Memory B cell (primary cell): ENCODE data around the gene BACH2.

Source experiments
- ATAC-seq: fragments of 150-1000 bp; cut with Tn5 transposase; 2 replicates; pipeline ENCODE4 v1.10.0; 2021; ENCODE audit warnings: low read depth, mild to moderate bottlenecking, moderate library complexity
- DNase-seq, 2 donors: peaks; one replicate each; pipeline ENCODE4 v3.0.0; 2022; ENCODE audit warnings: low spot score in 2 of 2
- H3K27ac Mint-ChIP-seq: one replicate; pipeline ENCODE4 v1.8.0; 2022; ENCODE audit warnings: mild to moderate bottlenecking, moderate library complexity, mixed read lengths
- H3K27me3 Mint-ChIP-seq: one replicate; pipeline ENCODE4 v1.8.0; 2022; ENCODE audit warnings: mixed read lengths
- H3K36me3 Mint-ChIP-seq: one replicate; pipeline ENCODE4 v1.8.0; 2022; ENCODE audit warnings: mild to moderate bottlenecking, mixed read lengths
- H3K4me1 Mint-ChIP-seq: one replicate; pipeline ENCODE4 v1.8.0; 2022; ENCODE audit warnings: mixed read lengths
- H3K4me3 Mint-ChIP-seq: one replicate; pipeline ENCODE4 v1.8.0; 2022; ENCODE audit warnings: mild to moderate bottlenecking, moderate library complexity, mixed read lengths
- H3K9me3 Mint-ChIP-seq: one replicate; pipeline ENCODE4 v1.8.0; 2022; ENCODE audit warnings: mixed read lengths

BACH2 gene

GRCh38 chr6:90100059-90100665 lies 196.5 kb downstream of the BACH2 start:
- H3K4me1 Mint-ChIP-seq, result peaks cover 64% of the 10 kb centered on the region
- no peaks in the 10 kb centered on the region for H3K27me3 Mint-ChIP-seq
- no peaks in the 10 kb centered on the region for H3K9me3 Mint-ChIP-seq
- DNase-seq, result no peak
- H3K4me3 Mint-ChIP-seq, result no peak overlapping the region
- no peak overlapping the region for H3K27ac Mint-ChIP-seq
- peaks cover 13% of the 10 kb centered on the region for H3K36me3 Mint-ChIP-seq
- ATAC-seq, result no peak

GRCh38 chr6:90098627-90099026 lies 198.0 kb downstream of the BACH2 start:
- H3K36me3 Mint-ChIP-seq, result peaks cover 10% of the 10 kb centered on the region
- H3K4me3 Mint-ChIP-seq, result no peak overlapping the region
- no peaks in the 10 kb centered on the region for H3K9me3 Mint-ChIP-seq
- ATAC-seq, result no peak
- H3K27ac Mint-ChIP-seq, result no peak overlapping the region
- H3K4me1 Mint-ChIP-seq, result peaks cover 63% of the 10 kb centered on the region
- H3K27me3 Mint-ChIP-seq, result no peaks in the 10 kb centered on the region
- no peak for DNase-seq

- Mint-ChIP-seq H3K4me3 (no peak overlapping the region), H3K9me3 (no peaks in the 10 kb centered on the region), H3K36me3 (peaks cover 10% of the 10 kb centered on the region), H3K27me3 (no peaks in the 10 kb centered on the region), H3K4me1 (peaks cover 59% of the 10 kb centered on the region), H3K27ac (no peak overlapping the region)
- ATAC-seq (peak; percentile 35), DNase-seq (no peak)
These were observed 198.6 kb downstream of the BACH2 start for GRCh38 chr6:90098001-90098531.

GRCh38 chr6:90097356-90097755 lies 199.3 kb downstream of the BACH2 start:
- DNase-seq (no peak), ATAC-seq (no peak)
- Mint-ChIP-seq H3K9me3 (no peaks in the 10 kb centered on the region), H3K4me3 (no peak overlapping the region), H3K27ac (no peak overlapping the region), H3K27me3 (no peaks in the 10 kb centered on the region), H3K4me1 (peaks cover 58% of the 10 kb centered on the region), H3K36me3 (peaks cover 10% of the 10 kb centered on the region)

- Mint-ChIP-seq H3K36me3 (peaks cover 10% of the 10 kb centered on the region), H3K4me1 (peaks cover 55% of the 10 kb centered on the region), H3K4me3 (no peak overlapping the region), H3K27ac (peak overlapping the region; percentile 4), H3K9me3 (no peaks in the 10 kb centered on the region), H3K27me3 (no peaks in the 10 kb centered on the region)
- DNase-seq, result no peak
- ATAC-seq, result no peak
These were observed 199.8 kb downstream of the BACH2 start for GRCh38 chr6:90096818-90097217.

GRCh38 chr6:90095788-90096187 lies 200.9 kb downstream of the BACH2 start:
- H3K4me3 Mint-ChIP-seq, result no peak overlapping the region
- H3K27ac Mint-ChIP-seq, result peak overlapping the region; percentile 36
- H3K9me3 Mint-ChIP-seq, result no peaks in the 10 kb centered on the region
- H3K4me1 Mint-ChIP-seq, result peaks cover 47% of the 10 kb centered on the region
- ATAC-seq (no peak), DNase-seq (no peak)
- no peaks in the 10 kb centered on the region for H3K27me3 Mint-ChIP-seq
- H3K36me3 Mint-ChIP-seq, result peaks cover 8% of the 10 kb centered on the region

GRCh38 chr6:90095145-90095544 lies 201.5 kb downstream of the BACH2 start:
- Mint-ChIP-seq H3K27ac (no peak overlapping the region), H3K4me3 (no peak overlapping the region), H3K36me3 (peaks cover 6% of the 10 kb centered on the region), H3K27me3 (no peaks in the 10 kb centered on the region), H3K4me1 (peaks cover 43% of the 10 kb centered on the region), H3K9me3 (no peaks in the 10 kb centered on the region)
- no peak for DNase-seq
- no peak for ATAC-seq

- Mint-ChIP-seq H3K9me3 (no peaks in the 10 kb centered on the region), H3K27me3 (no peaks in the 10 kb centered on the region), H3K27ac (peak overlapping the region; percentile 73), H3K36me3 (peaks cover 6% of the 10 kb centered on the region), H3K4me1 (peaks cover 42% of the 10 kb centered on the region), H3K4me3 (no peak overlapping the region)
- DNase-seq, result no peak
- ATAC-seq, result no peak
These were observed 203.0 kb downstream of the BACH2 start for GRCh38 chr6:90093558-90094073.

GRCh38 chr6:90090866-90091265 lies 205.8 kb downstream of the BACH2 start:
- ATAC-seq, result no peak
- peaks cover 29% of the 10 kb centered on the region for H3K4me1 Mint-ChIP-seq
- H3K9me3 Mint-ChIP-seq, result no peaks in the 10 kb centered on the region
- no peaks in the 10 kb centered on the region for H3K27me3 Mint-ChIP-seq
- DNase-seq, result no peak
- no peak overlapping the region for H3K4me3 Mint-ChIP-seq
- H3K27ac Mint-ChIP-seq, result peak overlapping the region; percentile 22
- peaks cover 13% of the 10 kb centered on the region for H3K36me3 Mint-ChIP-seq

- Mint-ChIP-seq H3K4me1 (peaks cover 33% of the 10 kb centered on the region), H3K27ac (peak overlapping the region; percentile 64), H3K9me3 (peaks cover 1% of the 10 kb centered on the region), H3K27me3 (no peaks in the 10 kb centered on the region), H3K4me3 (no peak overlapping the region), H3K36me3 (peaks cover 16% of the 10 kb centered on the region)
- ATAC-seq (no peak), DNase-seq (no peak)
These were observed 208.6 kb downstream of the BACH2 start for GRCh38 chr6:90088009-90088408.

- DNase-seq, result no peak
- no peak for ATAC-seq
- Mint-ChIP-seq H3K9me3 (peaks cover 1% of the 10 kb centered on the region), H3K27ac (peak overlapping the region; percentile 64), H3K36me3 (peaks cover 16% of the 10 kb centered on the region), H3K4me3 (no peak overlapping the region), H3K4me1 (peaks cover 35% of the 10 kb centered on the region), H3K27me3 (no peaks in the 10 kb centered on the region)
These were observed 209.4 kb downstream of the BACH2 start for GRCh38 chr6:90087106-90087833.

GRCh38 chr6:90086517-90086916 lies 210.1 kb downstream of the BACH2 start:
- ATAC-seq, result no peak
- Mint-ChIP-seq H3K27me3 (no peaks in the 10 kb centered on the region), H3K4me3 (no peak overlapping the region), H3K4me1 (peaks cover 39% of the 10 kb centered on the region), H3K36me3 (peaks cover 16% of the 10 kb centered on the region), H3K27ac (peak overlapping the region; percentile 20), H3K9me3 (peaks cover 1% of the 10 kb centered on the region)
- DNase-seq, result no peak

GRCh38 chr6:90083891-90084290 lies 212.8 kb downstream of the BACH2 start:
- H3K36me3 Mint-ChIP-seq, result peaks cover 13% of the 10 kb centered on the region

GRCh38 chr6:90082847-90083246 lies 213.8 kb downstream of the BACH2 start:
- Mint-ChIP-seq H3K27me3 (no peaks in the 10 kb centered on the region), H3K4me3 (no peak overlapping the region), H3K27ac (peak overlapping the region; percentile 55), H3K9me3 (peaks cover 1% of the 10 kb centered on the region), H3K4me1 (peaks cover 62% of the 10 kb centered on the region), H3K36me3 (peaks cover 9% of the 10 kb centered on the region)
- DNase-seq, result no peak
- no peak for ATAC-seq

More at GRCh38 chr6:90083891-90084290, 212.8 kb downstream of the BACH2 start:
- Mint-ChIP-seq H3K9me3 (peaks cover 1% of the 10 kb centered on the region), H3K4me1 (peaks cover 54% of the 10 kb centered on the region), H3K4me3 (peak overlapping the region; percentile 62), H3K27me3 (no peaks in the 10 kb centered on the region), H3K27ac (peak overlapping the region; percentile 93)
- ATAC-seq, result peak; percentile 82
- peak in 1 of 2 donors; percentile 63 for DNase-seq
